GM18499 (cell line): ENCODE data around the gene GSTM2.
"Not testable (repeated sequence)": the region's sequence is repeated elsewhere in the genome, so short reads cannot be mapped to it uniquely, and the experiment has no call there.

Experiments
- ATAC-seq: cut with Tn5 transposase; IDR thresholded peaks from one replicate; pipeline ENCODE4 v1.9.1; 2021; ENCODE audit warnings: moderate number of reproducible peaks; ENCODE audit not compliant: insufficient read depth, unreplicated experiment

Gene GSTM2

GRCh38 chr1:109673861-109674260 is 6.0 kb downstream of the GSTM2 start:
- not testable (repeated sequence) for ATAC-seq

DNA sequence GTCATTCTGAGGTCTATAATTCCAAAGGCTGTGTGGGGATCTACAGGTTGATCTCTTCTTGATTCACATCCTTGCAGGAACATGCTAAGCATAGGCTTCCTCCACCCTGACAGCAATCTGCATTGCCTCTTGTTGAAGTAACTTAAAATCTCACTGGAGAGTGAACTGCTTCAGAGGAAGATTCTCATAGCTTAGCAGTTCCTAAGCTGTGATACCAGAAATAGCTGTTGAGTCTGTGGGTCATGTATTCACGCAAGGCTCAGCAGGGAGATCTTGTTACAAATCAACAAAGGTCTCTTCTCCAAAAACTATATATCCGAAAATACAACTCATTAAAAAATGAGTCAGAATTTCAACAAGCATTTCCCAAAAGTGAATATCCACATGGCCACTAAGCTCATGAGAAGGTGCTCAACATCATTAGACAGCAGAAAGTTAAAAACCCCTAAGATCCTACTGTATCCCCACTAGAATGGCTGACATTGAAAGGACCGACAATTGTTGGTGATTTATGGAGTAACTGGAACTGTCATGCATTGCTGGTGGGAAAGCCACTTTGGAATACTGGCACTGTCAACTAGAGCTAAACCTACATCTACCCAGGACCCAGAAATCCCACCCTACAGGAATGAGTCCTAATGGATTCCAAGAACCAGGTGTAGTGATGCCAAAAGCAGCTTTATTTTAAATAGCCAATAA is 9.0 kb downstream of the GSTM2 start:
- not testable (repeated sequence) for ATAC-seq

DNA sequence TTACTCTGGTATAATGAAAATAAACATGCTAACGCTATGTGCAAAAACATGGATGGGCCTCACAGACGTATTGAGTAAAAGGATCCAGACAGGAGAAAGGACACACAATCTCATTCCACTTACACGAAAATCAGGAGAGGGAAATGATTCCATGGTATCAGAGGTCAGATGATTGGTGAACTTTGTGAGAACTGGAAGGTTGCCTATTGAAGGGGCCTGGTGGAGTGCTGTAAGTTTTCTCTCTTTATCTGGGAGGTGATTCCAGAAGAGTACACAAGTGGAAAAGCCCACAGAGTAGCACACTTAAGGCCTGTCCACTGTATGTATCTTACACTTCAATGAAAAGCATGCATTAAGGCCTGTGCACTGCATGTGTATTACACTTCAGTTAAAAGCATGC is 9.6 kb downstream of the GSTM2 start:
- ATAC-seq: no peak

- not testable (repeated sequence) for ATAC-seq
Observed at GRCh38 chr1:109678637-109679036, 10.8 kb downstream of the GSTM2 start.

- not testable (repeated sequence) for ATAC-seq
Observed at GRCh38 chr1:109684777-109685176, 16.9 kb downstream of the GSTM2 start.

DNA sequence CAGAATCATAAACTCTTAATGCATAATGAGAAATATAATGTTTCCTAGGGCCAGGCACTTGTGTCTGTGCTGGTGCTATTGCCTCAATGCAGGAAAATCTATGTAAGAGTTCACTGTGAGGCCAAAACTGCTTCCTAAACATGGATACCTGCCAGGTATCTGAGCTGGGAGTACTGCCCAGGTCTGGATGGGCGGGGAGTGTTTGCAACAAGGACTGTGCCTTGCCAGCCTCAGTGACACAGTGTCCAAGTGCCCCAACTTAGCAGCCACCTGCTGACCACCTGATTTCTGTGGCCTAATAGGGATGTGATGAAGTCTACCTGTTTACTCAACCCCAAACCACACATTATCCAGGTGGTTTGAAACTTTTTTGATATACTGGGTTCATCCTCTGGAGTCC is 17.5 kb downstream of the GSTM2 start:
- ATAC-seq: not testable (repeated sequence)

- ATAC-seq: not testable (repeated sequence)
Observed at GRCh38 chr1:109685890-109686289, 18.0 kb downstream of the GSTM2 start.

DNA sequence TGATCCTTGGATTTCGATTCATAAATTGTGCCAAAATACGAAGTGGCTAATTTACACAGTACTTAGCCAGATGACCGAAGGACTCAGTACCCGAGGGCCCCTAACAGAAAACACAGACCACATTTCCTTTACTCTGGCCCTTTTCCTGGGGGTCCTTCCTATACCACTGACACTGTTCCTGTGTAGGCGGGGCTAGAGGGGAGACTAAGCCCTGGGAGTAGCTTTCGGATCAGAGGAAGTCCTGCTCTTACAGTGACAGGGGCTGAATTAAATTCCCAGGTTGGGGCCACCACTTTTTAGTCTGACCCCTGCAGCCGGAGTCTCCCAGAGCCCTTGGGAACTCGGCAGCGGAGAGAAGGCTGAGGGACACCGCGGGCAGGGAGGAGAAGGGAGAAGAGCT is 19.3 kb downstream of the GSTM2 start:
- not testable (repeated sequence) for ATAC-seq

- peak; percentile 73 for ATAC-seq
Observed at GRCh38 chr1:109687641-109688499, 20.0 kb downstream of the GSTM2 start, which contains the start of gene GSTM1. TSS of gene GSTM1 (plus strand) at chr1:109687817. CDS start at chr1:109687874, 57 bp downstream.

DNA sequence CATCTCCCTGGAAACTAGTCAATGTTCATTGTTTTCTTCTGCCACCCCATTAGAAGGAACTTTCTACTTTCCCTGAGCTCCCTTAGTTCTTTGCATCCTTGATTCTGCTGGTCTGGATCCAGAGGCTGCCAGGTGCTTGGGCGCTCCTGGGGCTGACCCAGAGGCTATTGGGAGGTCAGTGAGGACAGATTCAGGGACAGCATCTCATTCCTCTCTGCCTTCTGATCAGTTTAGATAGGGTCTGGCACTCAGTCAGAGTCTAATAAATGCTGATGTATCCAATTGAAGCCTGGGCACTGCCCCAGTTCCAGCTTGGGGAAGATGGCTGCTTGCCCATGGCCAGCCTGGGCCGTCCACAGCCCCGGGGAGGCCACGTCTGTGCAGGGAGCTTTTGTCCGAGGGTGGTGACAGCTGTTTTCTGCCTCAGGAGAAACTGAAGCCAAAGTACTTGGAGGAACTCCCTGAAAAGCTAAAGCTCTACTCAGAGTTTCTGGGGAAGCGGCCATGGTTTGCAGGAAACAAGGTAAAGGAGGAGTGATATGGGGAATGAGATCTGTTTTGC is 22.1 kb downstream of the GSTM2 start:
- no peak for ATAC-seq

DNA sequence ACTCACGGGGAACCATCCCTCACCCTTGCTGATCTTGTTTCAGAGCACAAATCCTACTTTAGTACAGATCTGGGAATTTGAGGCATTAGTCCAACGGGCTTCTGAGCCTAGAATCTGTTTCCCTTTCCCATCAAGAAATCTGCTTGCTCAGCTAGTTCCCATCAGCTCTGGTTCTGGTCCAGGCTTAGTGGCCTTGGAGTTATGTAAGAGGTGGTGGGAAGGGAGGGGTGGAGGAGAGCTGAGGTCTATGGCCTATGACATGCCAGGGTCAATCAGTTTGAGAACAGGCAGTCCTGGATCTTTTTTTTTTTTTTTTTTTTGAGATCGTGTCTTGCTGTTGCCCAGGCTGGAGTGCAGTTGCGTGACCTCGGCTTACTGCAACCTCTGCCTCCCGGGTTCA is 23.9 kb downstream of the GSTM2 start:
- no peak for ATAC-seq

- not testable (repeated sequence) for ATAC-seq
Observed at GRCh38 chr1:109694400-109694799, 26.5 kb downstream of the GSTM2 start.

- not testable (repeated sequence) for ATAC-seq
Observed at GRCh38 chr1:109695138-109695537, 27.3 kb downstream of the GSTM2 start.

- ATAC-seq: no peak
Observed at GRCh38 chr1:109697066-109697465, 29.2 kb downstream of the GSTM2 start.

GRCh38 chr1:109697861-109698260 is 30.0 kb downstream of the GSTM2 start:
- ATAC-seq: not testable (repeated sequence)

- not testable (repeated sequence) for ATAC-seq
Observed at GRCh38 chr1:109702940-109703339, 35.1 kb downstream of the GSTM2 start.

DNA sequence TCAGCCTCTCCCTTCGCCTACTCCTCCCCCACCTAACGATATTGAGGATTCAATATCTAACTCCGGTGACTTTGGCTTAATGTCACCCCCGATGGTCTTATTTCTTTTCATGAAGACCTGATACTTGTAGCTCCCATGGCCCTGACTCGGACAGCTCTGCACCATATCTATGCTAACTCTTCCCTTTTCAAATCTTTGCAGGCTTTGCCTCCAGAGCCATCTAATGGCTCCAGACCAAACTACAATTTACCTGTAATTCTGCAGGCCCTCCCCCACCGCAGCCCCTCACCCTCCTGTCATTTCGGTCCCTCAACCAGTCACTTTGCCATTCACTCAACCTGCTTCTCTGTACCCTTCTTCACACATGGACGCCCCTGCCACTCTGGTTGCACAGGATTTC is 36.3 kb downstream of the GSTM2 start:
- no peak for ATAC-seq

DNA sequence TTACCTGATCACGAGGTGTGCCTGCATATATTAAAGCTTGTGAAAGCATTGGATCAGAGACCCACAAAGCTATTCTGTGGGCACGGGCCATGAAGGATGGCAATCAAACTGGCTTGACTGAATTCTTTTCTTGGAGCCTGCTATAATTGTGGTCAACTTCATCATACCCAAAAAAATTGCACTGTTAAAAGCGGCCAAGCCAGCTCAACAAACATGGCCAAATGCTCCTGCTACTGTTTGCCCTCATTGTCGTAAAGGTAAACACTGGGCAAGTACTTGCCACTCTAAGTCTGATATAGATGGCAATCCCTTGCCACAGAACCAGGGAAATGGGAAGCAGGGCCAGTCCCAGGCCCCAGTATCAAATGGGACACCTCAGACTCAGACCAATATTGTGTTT is 37.6 kb downstream of the GSTM2 start:
- no peak for ATAC-seq

GRCh38 chr1:109708949-109709348 is 41.1 kb downstream of the GSTM2 start:
- ATAC-seq: not testable (repeated sequence)

DNA sequence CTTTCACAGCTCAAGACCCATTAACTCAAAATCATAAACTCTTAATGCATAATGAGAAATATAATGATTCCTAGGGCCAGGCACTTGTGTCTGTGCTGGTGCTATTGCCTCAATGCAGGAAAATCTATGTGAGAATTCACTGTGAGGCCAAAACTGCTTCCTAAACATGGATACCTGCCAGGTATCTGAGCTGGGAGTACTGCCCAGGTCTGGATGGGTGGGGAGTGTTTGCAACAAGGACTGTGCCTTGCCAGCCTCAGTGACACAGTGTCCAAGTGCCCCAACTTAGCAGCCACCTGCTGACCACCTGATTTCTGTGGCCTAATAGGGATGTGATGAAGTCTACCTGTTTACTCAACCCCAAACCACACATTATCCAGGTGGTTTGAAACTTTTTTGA is 42.0 kb downstream of the GSTM2 start:
- not testable (repeated sequence) for ATAC-seq
